DND-41 (cell line): ENCODE results near the gene KCNQ1OT1.

Experiments used
- ATAC-seq: fragments of 200-7000 bp; cut with Tn5 transposase; 3 replicates; pipeline ENCODE4 v1.9.1; 2021; ENCODE audit warnings: low read depth; ENCODE audit not compliant: insufficient read depth
- DNase-seq: peaks from one replicate; pipeline ENCODE4 v3.0.0-alpha.2; 2020
- H2AFZ ChIP-seq: 2 replicates; pipeline ENCODE4 v1.6.0; 2012; ENCODE audit warnings: low read depth, low read length
- H3K27ac ChIP-seq: 2 replicates; pipeline ENCODE4 v1.5.1; 2012; ENCODE audit warnings: low read length, inconsistent platforms
- H3K27me3 ChIP-seq: fragments of 200-600 bp; sonication (generic); 2 replicates; pipeline ENCODE4 v1.6.0; 2012; ENCODE audit warnings: low read length, mild to moderate bottlenecking, inconsistent platforms; ENCODE audit not compliant: insufficient read depth, poor library complexity
- H3K36me3 ChIP-seq: 2 replicates; pipeline ENCODE4 v1.5.1; 2012; ENCODE audit warnings: low read length, inconsistent platforms; ENCODE audit not compliant: insufficient read depth
- H3K4me1 ChIP-seq: 2 replicates; pipeline ENCODE4 v1.5.1; 2012; ENCODE audit warnings: mild to moderate bottlenecking, low read length; ENCODE audit not compliant: insufficient read depth
- H3K4me2 ChIP-seq: 2 replicates; pipeline ENCODE4 v1.6.0; 2012; ENCODE audit warnings: mild to moderate bottlenecking, moderate library complexity, low read length, inconsistent platforms; ENCODE audit not compliant: insufficient read depth
- H3K4me3 ChIP-seq, 2 experiments: fragments of 200-600 bp in 1 of 2; shearing (Covaris generic) in 1 of 2; 2 replicates each; pipeline ENCODE4 v1.5.1; 2012 to 2016; ENCODE audit warnings: inconsistent platforms in 2 of 2, low read length in 2 of 2, mild to moderate bottlenecking in 2 of 2, low read depth in 1 of 2, moderate library complexity in 1 of 2
- H3K79me2 ChIP-seq: 2 replicates; pipeline ENCODE4 v1.6.0; 2012; ENCODE audit warnings: low read length, inconsistent platforms; ENCODE audit not compliant: insufficient read depth
- H3K9ac ChIP-seq: 2 replicates; pipeline ENCODE4 v1.6.0; 2012; ENCODE audit warnings: low read depth, mild to moderate bottlenecking, inconsistent platforms, low read length, moderate library complexity
- H3K9me3 ChIP-seq: 2 replicates; pipeline ENCODE4 v1.5.1; 2012; ENCODE audit warnings: low read length, moderate library complexity, mild to moderate bottlenecking, inconsistent platforms; ENCODE audit not compliant: insufficient read depth, severe bottlenecking
- H4K20me1 ChIP-seq: 2 replicates; pipeline ENCODE4 v1.6.0; 2012; ENCODE audit warnings: low read length; ENCODE audit not compliant: insufficient read depth
- CTCF ChIP-seq: IDR thresholded peaks from 2 replicates; pipeline ENCODE4 v1.5.1; 2012; ENCODE audit warnings: borderline replicate concordance, low read length, moderate library complexity, mild to moderate bottlenecking; ENCODE audit not compliant: poor library complexity, severe bottlenecking; ENCODE audit errors: extremely low read depth
- EZH2 ChIP-seq: IDR thresholded peaks from 3 replicates; pipeline ENCODE4 v1.6.1; 2012; ENCODE audit warnings: borderline replicate concordance, low read depth, mild to moderate bottlenecking, moderate library complexity, low read length, inconsistent platforms; ENCODE audit not compliant: severe bottlenecking

Gene KCNQ1OT1

GRCh38 chr11:2612884-2613571, 86.8 kb downstream of the KCNQ1OT1 start:
- Histone ChIP-seq H3K36me3 (no peaks in the 10 kb centered on the region), H3K4me3 (no peak overlapping the region), H3K27me3 (peaks cover 21% of the 10 kb centered on the region), H3K27ac (no peak overlapping the region), H3K4me1 (no peaks in the 10 kb centered on the region), H3K9me3 (no peaks in the 10 kb centered on the region), H3K9ac (no peak overlapping the region), H4K20me1 (no peaks in the 10 kb centered on the region), H3K79me2 (no peaks in the 10 kb centered on the region), H3K4me2 (no peak overlapping the region), H2AFZ (no peak overlapping the region)
- ATAC-seq (no peak), DNase-seq (no peak)
- TF ChIP-seq CTCF (no peak), EZH2 (no peak)

- H4K20me1 ChIP-seq, result no peaks in the 10 kb centered on the region
- H3K4me2 ChIP-seq, result no peak overlapping the region
- H3K36me3 ChIP-seq, result no peaks in the 10 kb centered on the region
These were observed 90.4 kb downstream of the KCNQ1OT1 start for GRCh38 chr11:2609345-2609744.

GRCh38 chr11:2599561-2600189, 100.1 kb downstream of the KCNQ1OT1 start:
- H2AFZ ChIP-seq, result no peak overlapping the region
- no peaks in the 10 kb centered on the region for H3K36me3 ChIP-seq
- no peak overlapping the region for H3K4me2 ChIP-seq
- no peaks in the 10 kb centered on the region for H3K79me2 ChIP-seq
- H3K9me3 ChIP-seq, result peaks cover 6% of the 10 kb centered on the region
- H3K4me3 ChIP-seq, result no peak overlapping the region
- DNase-seq (no peak), ATAC-seq (no peak)
- no peaks in the 10 kb centered on the region for H4K20me1 ChIP-seq
- H3K9ac ChIP-seq, result no peak overlapping the region
- peaks cover 3% of the 10 kb centered on the region for H3K27me3 ChIP-seq
- no peak overlapping the region for H3K27ac ChIP-seq
- no peak for TF ChIP-seq EZH2
- no peak for TF ChIP-seq CTCF
- H3K4me1 ChIP-seq, result no peaks in the 10 kb centered on the region

More at GRCh38 chr11:2609345-2609744, 90.4 kb downstream of the KCNQ1OT1 start:
- DNase-seq (no peak), ATAC-seq (no peak)
- Histone ChIP-seq H3K4me3 (no peak overlapping the region), H3K4me1 (no peaks in the 10 kb centered on the region), H3K9me3 (no peaks in the 10 kb centered on the region), H3K27ac (no peak overlapping the region), H3K9ac (no peak overlapping the region), H3K27me3 (peaks cover 12% of the 10 kb centered on the region), H3K79me2 (no peaks in the 10 kb centered on the region), H2AFZ (no peak overlapping the region)
- TF ChIP-seq CTCF, result no peak
